ENCODE data around the gene NEK11.

DNA sequence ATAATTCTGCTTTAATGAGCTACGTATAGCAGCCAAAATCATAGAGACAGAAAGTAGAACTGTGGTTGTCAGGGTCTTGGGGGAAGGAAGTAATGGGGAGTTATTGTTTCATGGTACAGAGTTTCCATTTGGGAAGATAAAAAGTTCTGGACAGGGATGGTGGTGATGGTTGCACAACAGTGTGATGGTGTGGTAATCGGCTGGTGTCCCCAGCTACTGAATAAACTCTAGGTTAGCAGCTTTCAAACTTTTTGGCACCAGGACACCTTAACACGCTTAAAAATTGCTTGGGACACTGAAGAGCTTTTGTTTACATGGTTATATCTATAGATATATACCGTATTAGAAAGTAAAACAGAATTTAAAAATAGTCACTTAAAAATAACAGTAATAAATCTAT lies 166.0 kb downstream of the NEK11 start:
- TF ChIP-seq, protein P1, sequence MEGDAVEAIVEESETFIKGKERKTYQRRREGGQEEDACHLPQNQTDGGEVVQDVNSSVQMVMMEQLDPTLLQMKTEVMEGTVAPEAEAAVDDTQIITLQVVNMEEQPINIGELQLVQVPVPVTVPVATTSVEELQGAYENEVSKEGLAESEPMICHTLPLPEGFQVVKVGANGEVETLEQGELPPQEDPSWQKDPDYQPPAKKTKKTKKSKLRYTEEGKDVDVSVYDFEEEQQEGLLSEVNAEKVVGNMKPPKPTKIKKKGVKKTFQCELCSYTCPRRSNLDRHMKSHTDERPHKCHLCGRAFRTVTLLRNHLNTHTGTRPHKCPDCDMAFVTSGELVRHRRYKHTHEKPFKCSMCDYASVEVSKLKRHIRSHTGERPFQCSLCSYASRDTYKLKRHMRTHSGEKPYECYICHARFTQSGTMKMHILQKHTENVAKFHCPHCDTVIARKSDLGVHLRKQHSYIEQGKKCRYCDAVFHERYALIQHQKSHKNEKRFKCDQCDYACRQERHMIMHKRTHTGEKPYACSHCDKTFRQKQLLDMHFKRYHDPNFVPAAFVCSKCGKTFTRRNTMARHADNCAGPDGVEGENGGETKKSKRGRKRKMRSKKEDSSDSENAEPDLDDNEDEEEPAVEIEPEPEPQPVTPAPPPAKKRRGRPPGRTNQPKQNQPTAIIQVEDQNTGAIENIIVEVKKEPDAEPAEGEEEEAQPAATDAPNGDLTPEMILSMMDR (IDR thresholded peaks at IDR 0.05), result no peak
- no peak for TF ChIP-seq POLR2A (IDR thresholded peaks at IDR 0.05)
